GM19099 (cell line): Measurements from ENCODE around the gene AWAT1.

ENCODE experiments used
- POLR2A ChIP-seq: IDR thresholded peaks from 3 replicates; pipeline ENCODE4 v1.6.1; 2011; ENCODE audit warnings: low read depth; ENCODE audit not compliant: insufficient read length; ENCODE audit errors: extremely low read depth

AWAT1 gene

GRCh38 chrX:70254063-70254400 is 19.6 kb downstream of the AWAT1 start:
- no peak for TF ChIP-seq POLR2A

GRCh38 chrX:70254909-70255308 is 20.5 kb downstream of the AWAT1 start:
- no peak for TF ChIP-seq POLR2A

GRCh38 chrX:70255452-70255851 is 21.0 kb downstream of the AWAT1 start:
- TF ChIP-seq POLR2A = no peak

GRCh38 chrX:70257423-70258288 is 23.2 kb downstream of the AWAT1 start:
- TF ChIP-seq POLR2A = no peak

- TF ChIP-seq POLR2A = no peak
These were observed 25.6 kb downstream of the AWAT1 start, which contains the start of gene P2RY4 for GRCh38 chrX:70260104-70260503. P2RY4 (minus strand) TSS chrX:70260204; CDS start chrX:70259624, 580 bp downstream.

- no peak for TF ChIP-seq POLR2A
These were observed 28.6 kb downstream of the AWAT1 start for GRCh38 chrX:70262952-70263567.

GRCh38 chrX:70264784-70265183 is 30.3 kb downstream of the AWAT1 start:
- TF ChIP-seq POLR2A = no peak

- no peak for TF ChIP-seq POLR2A
These were observed 33.6 kb downstream of the AWAT1 start, which contains the start of gene ARR3 for GRCh38 chrX:70268034-70268433. ARR3 (plus strand) TSS chrX:70268334; CDS start chrX:70269386, 1,052 bp downstream.

- TF ChIP-seq POLR2A = no peak
These were observed 44.6 kb downstream of the AWAT1 start for GRCh38 chrX:70279081-70279480.

- TF ChIP-seq POLR2A = no peak
These were observed 46.1 kb downstream of the AWAT1 start for GRCh38 chrX:70280573-70280972.

GRCh38 chrX:70281951-70282350 is 47.5 kb downstream of the AWAT1 start, which contains the start of gene RAB41:
RAB41 (plus strand) TSS chrX:70282172; CDS start chrX:70282218, 46 bp downstream.
- TF ChIP-seq POLR2A = no peak

GRCh38 chrX:70289168-70289792 is 54.8 kb downstream of the AWAT1 start:
- no peak for TF ChIP-seq POLR2A
